Activated CD4-positive, alpha-beta T cell treated with anti-CD3 and anti-CD28 coated beads, Interleukin-2, amount 50 U/mL, for 48 hours (primary cell): ENCODE results near the gene COMMD7.

ENCODE experiments used
- DNase-seq, 2 experiments: peaks; one replicate each; pipeline ENCODE4 v3.0.0-alpha.2; 2020

The COMMD7 gene

DNA sequence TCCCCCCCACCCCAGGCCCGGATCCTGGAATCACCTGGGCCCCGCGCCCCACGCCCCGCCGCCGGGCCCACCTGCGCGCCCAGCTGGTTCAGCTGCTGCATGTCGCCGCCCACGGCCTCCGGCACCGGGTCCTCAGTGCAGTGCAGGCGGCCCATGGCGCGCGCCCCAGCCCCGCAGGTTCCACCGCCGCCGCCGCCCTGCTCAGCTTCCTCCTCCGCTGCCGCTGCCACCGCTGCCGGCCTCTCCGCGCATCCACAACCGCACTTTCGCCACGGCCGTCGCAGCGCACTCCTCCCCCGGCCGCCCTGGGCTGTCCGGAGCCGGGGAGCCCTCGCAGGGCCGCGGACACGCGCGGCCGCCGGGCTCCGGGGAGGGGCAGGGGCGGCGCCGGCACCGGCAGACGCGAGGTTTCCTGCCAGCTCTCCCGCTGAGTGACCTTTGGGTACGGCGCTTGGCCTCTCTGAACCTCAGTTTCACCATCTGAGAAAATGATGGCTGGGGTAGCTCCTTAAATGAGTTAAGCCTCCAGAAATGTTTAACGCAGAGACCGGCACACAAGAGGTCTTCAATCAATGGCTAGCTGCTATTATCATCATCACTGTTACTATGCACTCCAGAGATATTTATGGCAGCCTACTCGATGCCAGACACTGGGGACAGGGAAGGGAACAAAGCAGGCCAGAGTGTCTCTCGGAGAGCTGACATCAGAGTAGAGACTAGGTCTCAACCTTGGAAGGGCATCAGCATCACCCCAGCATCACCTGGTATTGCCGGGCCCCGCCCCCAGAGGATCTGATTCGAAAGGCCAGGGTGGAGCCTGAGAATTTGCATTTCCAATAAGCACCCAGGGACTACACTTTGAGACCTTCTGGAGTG is at the start of gene COMMD7:
Gene COMMD7, minus strand, starts transcription at position 231 of the 876 bp plus-strand sequence. Its CDS starts 76 bp downstream, at position 155.
- peak; percentile 78 to 86 for DNase-seq

GRCh38 chr20:32792731-32793458 is 49.6 kb upstream of the COMMD7 start:
- DNase-seq = no peak

DNA sequence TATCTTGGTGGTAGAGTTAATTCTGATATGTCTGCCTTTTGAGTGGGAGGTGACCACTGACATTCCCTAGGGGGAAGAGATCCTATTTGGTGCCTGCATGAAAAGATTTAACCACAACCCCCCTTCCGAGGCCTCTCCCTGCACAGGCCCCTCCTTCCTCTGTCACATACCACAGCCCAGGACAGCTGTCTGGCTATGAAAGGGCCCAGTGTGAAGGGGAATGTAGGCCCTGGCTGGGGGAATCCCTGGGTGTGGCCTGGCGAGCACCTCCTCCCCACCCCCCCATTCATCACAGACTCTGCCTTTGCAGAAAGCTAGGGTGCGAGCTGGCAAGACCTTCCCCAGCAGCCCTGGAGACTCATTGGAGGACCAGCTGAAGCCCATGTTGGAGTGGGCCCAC is 49.0 kb upstream of the COMMD7 start:
- peak; percentile 26 to 42 for DNase-seq

DNA sequence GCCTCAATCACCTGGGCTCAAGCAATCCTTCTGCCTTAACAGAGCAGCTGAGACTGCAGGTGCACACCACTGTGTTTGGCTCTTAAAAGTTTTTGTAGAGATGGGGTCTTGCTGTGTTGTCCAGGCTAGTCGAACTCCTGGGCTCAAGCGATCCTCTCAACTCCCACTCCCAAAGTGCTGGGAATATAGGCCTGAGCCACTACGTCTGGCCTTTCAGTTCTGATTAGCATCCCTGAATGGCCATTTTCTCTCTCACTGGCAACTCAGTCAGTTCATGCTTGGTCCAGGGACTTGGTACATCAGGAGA is 47.4 kb upstream of the COMMD7 start:
- DNase-seq = no peak

- peak; percentile 76 to 78 for DNase-seq
Measured at GRCh38 chr20:32789896-32790750, 46.9 kb upstream of the COMMD7 start.

- no peak for DNase-seq
Measured at GRCh38 chr20:32787168-32787567, 43.9 kb upstream of the COMMD7 start.

- no peak for DNase-seq
Measured at GRCh38 chr20:32786059-32786760, 42.9 kb upstream of the COMMD7 start.

GRCh38 chr20:32784369-32785080 is 41.3 kb upstream of the COMMD7 start:
- no peak for DNase-seq

- no peak for DNase-seq
Measured at GRCh38 chr20:32780749-32781655, 37.7 kb upstream of the COMMD7 start.

DNA sequence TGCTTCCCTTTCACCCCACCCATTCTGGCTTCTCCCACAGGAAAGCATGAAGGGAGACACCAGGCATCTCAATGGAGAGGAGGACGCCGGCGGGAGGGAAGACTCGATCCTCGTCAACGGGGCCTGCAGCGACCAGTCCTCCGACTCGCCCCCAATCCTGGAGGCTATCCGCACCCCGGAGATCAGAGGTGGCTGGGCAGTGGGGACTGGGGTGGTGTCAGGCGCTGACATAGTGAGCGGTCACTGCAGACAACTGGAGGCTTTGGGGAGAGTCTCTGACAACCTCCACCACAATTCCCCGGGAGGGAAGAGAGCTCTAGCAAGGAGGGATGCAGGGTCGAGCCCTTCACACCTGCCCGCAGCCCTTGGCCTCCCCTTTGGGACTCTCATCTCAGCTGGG is 37.0 kb upstream of the COMMD7 start:
- no peak for DNase-seq

DNA sequence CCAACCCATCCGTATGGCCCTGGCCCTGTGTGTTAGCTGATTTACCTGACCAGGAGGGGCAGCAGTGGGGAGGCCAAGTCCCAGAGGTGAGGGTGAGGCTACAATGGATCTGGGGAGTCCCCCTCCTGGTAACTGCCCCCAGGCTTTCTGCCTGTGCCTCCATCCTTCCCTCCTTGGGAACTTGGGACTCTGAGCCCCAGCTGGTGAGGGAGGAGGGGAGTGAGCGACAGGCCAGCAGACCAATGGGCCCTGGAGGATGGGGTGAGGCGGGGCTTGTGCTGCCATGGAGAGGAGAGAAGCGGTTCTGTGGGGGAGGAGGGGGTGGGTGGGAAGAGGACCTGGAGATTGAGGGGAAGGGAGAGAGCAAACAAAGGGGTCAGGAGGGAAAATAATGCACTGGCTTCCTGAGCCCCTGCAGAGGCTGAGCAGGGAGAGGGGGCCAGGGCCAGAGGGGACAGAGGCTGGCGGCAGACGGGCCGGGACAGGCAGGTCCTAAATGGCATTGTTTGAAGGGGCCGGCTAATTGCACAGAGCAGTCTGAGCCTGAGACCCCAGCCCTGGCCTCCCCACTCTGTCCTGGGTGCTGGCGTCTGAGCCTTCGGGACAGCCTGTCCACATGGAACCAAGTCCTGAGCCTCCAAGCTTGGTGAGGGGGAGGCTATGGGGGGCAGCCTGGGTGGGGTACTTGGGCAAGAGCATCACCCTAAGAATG is 36.4 kb upstream of the COMMD7 start:
- DNase-seq = no peak

DNA sequence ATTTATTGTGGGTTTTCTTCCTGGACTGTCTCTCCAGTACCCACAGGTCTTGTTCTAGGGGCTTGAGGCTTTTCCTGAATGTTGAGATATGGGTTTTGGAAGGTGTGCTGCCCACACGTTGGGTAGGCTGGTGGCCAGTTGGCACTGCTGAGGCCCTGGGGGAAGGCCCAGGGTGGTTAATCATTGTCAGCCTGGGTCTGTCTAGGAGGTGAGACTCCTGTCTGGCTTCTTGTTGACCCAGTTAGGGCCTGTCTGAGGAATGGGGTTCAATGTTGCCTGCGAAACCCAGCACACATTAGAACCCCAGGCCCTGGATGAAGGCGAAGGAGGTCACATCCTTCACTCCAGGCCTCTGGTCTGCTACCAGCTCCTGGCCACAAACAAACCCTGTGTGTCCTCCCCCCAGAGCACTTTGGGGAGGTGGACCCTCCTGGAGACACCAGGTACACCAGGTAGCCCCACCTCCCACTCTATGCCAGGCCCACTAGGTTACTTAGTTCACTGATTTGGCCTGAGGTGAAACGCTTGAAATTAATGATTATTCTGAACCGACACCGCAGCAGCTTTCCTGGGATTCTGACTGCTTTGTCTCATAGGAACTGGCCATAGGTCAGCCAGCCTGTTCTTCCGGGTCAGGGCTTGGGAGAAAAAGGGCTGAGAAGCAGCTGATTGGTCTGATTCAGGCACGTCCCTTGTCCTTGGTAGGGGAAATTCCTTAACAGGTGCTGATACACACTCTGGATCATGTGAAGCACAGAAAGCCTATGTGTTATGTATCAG is 34.1 kb upstream of the COMMD7 start:
- no peak for DNase-seq

GRCh38 chr20:32775336-32775991 is 32.2 kb upstream of the COMMD7 start:
- no peak for DNase-seq

- DNase-seq = no peak
Measured at GRCh38 chr20:32773855-32774254, 30.6 kb upstream of the COMMD7 start.

DNA sequence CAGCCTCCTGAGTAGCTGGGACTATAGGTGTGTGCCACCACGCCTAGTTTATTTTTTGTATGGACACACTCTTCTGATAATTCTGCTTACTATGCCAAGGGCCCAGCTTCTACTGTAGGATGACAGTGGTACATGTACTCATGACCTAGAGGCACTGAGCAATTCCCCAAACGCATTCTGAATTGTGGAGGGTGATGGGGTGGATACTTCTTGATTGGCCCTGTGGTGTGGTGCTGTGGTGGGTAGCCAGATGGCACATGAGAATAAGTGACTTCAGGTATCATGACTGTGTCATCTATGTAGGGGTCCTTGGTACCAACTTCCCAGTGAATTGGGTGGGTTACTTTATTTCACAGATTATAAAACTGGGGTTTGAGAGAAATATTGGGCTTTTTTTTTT is 30.0 kb upstream of the COMMD7 start:
- no peak for DNase-seq

DNA sequence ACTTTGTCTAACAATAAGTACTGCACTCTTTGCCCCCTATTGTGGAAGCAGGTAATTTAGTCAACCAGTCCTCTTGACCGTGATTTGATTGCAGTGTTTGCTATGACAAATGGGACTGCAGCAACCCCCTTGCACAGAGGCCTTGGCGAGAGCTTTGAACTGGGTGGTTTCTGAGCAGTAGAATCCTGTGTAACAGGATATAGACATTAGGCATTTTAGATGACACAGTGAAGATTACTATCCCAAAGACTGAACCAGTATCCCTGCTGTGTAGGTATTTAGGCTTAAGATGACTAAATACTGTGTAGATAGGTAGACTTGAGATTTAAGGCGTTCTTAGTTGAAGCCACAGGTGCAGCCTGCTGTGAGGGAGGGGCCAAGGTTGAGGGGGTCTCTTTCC is 28.8 kb upstream of the COMMD7 start:
- no peak for DNase-seq

DNA sequence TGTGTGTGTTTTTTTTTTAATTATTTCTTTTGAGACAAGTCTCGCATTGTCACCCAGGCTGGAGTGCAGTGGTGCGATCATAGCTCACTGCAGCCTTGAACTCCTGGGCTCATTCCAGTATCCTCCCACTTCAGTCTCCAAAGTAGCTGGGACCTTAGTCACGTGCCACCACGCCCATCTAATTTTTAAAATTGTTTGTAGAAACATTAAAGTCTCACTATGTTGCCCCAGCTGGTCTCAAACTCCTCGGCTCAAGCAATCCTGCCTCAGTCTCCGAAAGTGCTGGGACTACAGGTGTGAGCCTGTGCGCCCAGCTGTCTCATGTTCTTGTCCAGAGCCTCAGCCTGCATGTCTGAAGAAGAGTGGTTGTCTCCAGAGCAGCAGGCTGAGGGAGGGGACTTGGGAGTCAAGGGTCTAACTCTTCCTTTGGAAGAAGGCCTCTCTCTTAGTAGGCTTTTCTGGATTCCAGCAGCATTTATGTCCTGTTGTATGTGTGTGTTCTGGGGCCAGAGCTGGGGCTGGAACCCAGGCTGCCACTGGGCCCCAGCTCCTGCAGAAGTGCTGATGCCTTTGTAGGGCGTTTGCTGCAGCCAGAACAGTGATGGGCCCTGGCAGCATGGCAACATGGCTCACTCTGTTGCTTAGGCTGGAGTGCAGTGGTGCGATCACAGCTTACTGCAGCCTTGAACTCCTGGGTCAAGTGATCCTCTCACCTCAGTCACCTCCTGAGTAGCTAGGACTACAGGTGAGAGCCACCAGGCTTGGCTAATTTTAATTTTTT is 24.3 kb upstream of the COMMD7 start:
- no peak for DNase-seq
